Epithelial cell of proximal tubule (primary cell): Measurements from ENCODE around the gene MCC. TPM values are rescaled to one million over a fixed set of nuclear protein-coding genes. Genes with fewer than 3 reads are reported as not detected.
A peak's percentile ranks its signal among the peaks of the same experiment; 100 is the strongest.

ENCODE experiments used
- DNase-seq: peaks from one replicate; pipeline ENCODE4 v3.0.0-alpha.2; 2011; ENCODE audit warnings: low read depth
- H3K4me3 ChIP-seq: 2 replicates; pipeline ENCODE4 v1.5.1; 2011; ENCODE audit warnings: low read depth, mild to moderate bottlenecking, low read length
- CTCF ChIP-seq: conservative IDR thresholded peaks from 2 replicates; pipeline ENCODE4 v1.5.1; 2012; ENCODE audit warnings: low read depth, mild to moderate bottlenecking, low read length
- total RNA-seq: library from RNA; depleted of rRNA; stranded (reverse); fragments of >200 nt; gene quantifications from 2 replicates; pipeline ENCODE4 v1.2.3, GENCODE V29; 2015

Gene MCC
- total RNA-seq, 1 donor from 2014 or later, result 6.3 TPM

GRCh38 chr5:113087976-113088514, 400.2 kb downstream of the MCC start:
- no peak for TF ChIP-seq CTCF
- H3K4me3 ChIP-seq, result no peak overlapping the region
- DNase-seq, result no peak

GRCh38 chr5:113085880-113086409, 402.3 kb downstream of the MCC start:
- TF ChIP-seq CTCF, result no peak
- no peak for DNase-seq
- H3K4me3 ChIP-seq, result no peak overlapping the region

- no peak overlapping the region for H3K4me3 ChIP-seq
- TF ChIP-seq CTCF, result no peak
- DNase-seq, result no peak
Measured at GRCh38 chr5:113085084-113085414, 403.2 kb downstream of the MCC start.

- peak; percentile 45 for DNase-seq
- H3K4me3 ChIP-seq, result no peak overlapping the region
- peak; percentile 61 for TF ChIP-seq CTCF
Measured at GRCh38 chr5:113084402-113085083, 403.7 kb downstream of the MCC start.

- no peak overlapping the region for H3K4me3 ChIP-seq
- TF ChIP-seq CTCF, result no peak
- DNase-seq, result no peak
Measured at GRCh38 chr5:113083481-113083880, 404.8 kb downstream of the MCC start.

GRCh38 chr5:113082547-113082905, 405.7 kb downstream of the MCC start:
- DNase-seq, result no peak
- TF ChIP-seq CTCF, result no peak
- no peak overlapping the region for H3K4me3 ChIP-seq
